CD14-positive monocyte (primary cell): ENCODE data around the gene RMND5A. TPM values are rescaled to one million over a fixed set of nuclear protein-coding genes. Genes with fewer than 3 reads are reported as not detected.
A peak's percentile ranks its signal among the peaks of the same experiment; 100 is the strongest.

Experiments used
- DNase-seq, 3 donors: peaks; one replicate each; pipeline ENCODE4 v3.0.0-alpha.2; 2011 to 2022
- H2AFZ ChIP-seq: 2 replicates; pipeline ENCODE4 v1.6.0; 2012; ENCODE audit warnings: mild to moderate bottlenecking, low read depth, low read length, inconsistent platforms; ENCODE audit not compliant: insufficient read depth, poor library complexity, severe bottlenecking
- H3K27ac ChIP-seq, 2 donors: 1 replicate in 1 of 2; 2 replicates in 1 of 2; pipeline ENCODE4 v1.5.1; 2012 to 2013; ENCODE audit warnings: low read length in 2 of 2, control low read depth in 1 of 2, inconsistent platforms in 1 of 2, low read depth in 1 of 2, mild to moderate bottlenecking in 1 of 2
- H3K27me3 ChIP-seq, 2 donors: one replicate each; pipeline versions ENCODE4 v1.6.0 to v1.6.1; 2011 to 2013; ENCODE audit warnings: low read length in 2 of 2; ENCODE audit not compliant: control insufficient read depth in 2 of 2, insufficient read depth in 2 of 2
- H3K36me3 ChIP-seq, 2 donors: replicated peaks in 1 of 2; 1 replicate in 1 of 2; 2 replicates in 1 of 2; pipeline versions ENCODE4 v1.5.1 to v1.6.1; 2012 to 2013; ENCODE audit warnings: low read length in 2 of 2, control low read depth in 1 of 2, inconsistent platforms in 1 of 2, mild to moderate bottlenecking in 1 of 2; ENCODE audit not compliant: insufficient read depth in 2 of 2, control insufficient read depth in 1 of 2
- H3K4me1 ChIP-seq, 2 donors: 1 replicate in 1 of 2; 2 replicates in 1 of 2; pipeline versions ENCODE4 v1.5.1 to v1.6.1; 2012 to 2013; ENCODE audit warnings: low read length in 2 of 2, control low read depth in 1 of 2, inconsistent platforms in 1 of 2, mild to moderate bottlenecking in 1 of 2, moderate library complexity in 1 of 2; ENCODE audit not compliant: insufficient read depth in 2 of 2, control insufficient read depth in 1 of 2
- H3K4me2 ChIP-seq: replicated peaks from 2 replicates; pipeline ENCODE3; 2012; ENCODE audit warnings: low read length, moderate library complexity, mild to moderate bottlenecking; ENCODE audit not compliant: poor library complexity, severe bottlenecking; ENCODE audit errors: extremely low read depth
- H3K4me3 ChIP-seq, 3 experiments: fragments of 200-600 bp in 1 of 3; sonication (generic) in 1 of 3; replicated peaks in 1 of 3; 1 replicate in 2 of 3; 2 replicates in 1 of 3; pipeline ENCODE4 v1.5.1; 2011 to 2013; ENCODE audit warnings: low read length in 3 of 3, mild to moderate bottlenecking in 3 of 3, control low read depth in 2 of 3, low read depth in 2 of 3, inconsistent platforms in 1 of 3, moderate library complexity in 1 of 3
- H3K79me2 ChIP-seq: 2 replicates; pipeline ENCODE4 v1.6.0; 2012; ENCODE audit warnings: mild to moderate bottlenecking, control low read depth, inconsistent platforms, low read length, moderate library complexity; ENCODE audit not compliant: insufficient read depth
- H3K9ac ChIP-seq: 2 replicates; pipeline ENCODE4 v1.6.0; 2017; ENCODE audit warnings: low read length, mild to moderate bottlenecking; ENCODE audit not compliant: insufficient read depth, poor library complexity, severe bottlenecking
- H3K9me3 ChIP-seq, 2 donors: replicated peaks in 1 of 2; 1 replicate in 1 of 2; 2 replicates in 1 of 2; pipeline versions ENCODE4 v1.5.1 to v1.6.1; 2012 to 2013; ENCODE audit warnings: low read length in 2 of 2, control low read depth in 1 of 2; ENCODE audit not compliant: control insufficient read depth in 1 of 2, insufficient read depth in 1 of 2
- H4K20me1 ChIP-seq: 2 replicates; pipeline ENCODE4 v1.6.0; 2012; ENCODE audit warnings: mild to moderate bottlenecking, low read length, control low read depth, moderate library complexity; ENCODE audit not compliant: insufficient read depth
- H3K27ac Mint-ChIP-seq, 7 donors: one replicate each; pipeline ENCODE4 v1.8.0; 2020; ENCODE audit warnings: mild to moderate bottlenecking in 7 of 7, mixed read lengths in 7 of 7, moderate library complexity in 6 of 7, inconsistent platforms in 2 of 7
- H3K27me3 Mint-ChIP-seq, 3 donors: one replicate each; pipeline ENCODE4 v1.8.0; 2021 to 2022; ENCODE audit warnings: low read depth in 3 of 3, mild to moderate bottlenecking in 3 of 3, mixed read lengths in 3 of 3, moderate library complexity in 3 of 3, inconsistent platforms in 1 of 3
- H3K36me3 Mint-ChIP-seq, 2 donors: one replicate each; pipeline ENCODE4 v1.8.0; 2020; ENCODE audit warnings: mixed read lengths in 2 of 2, inconsistent platforms in 1 of 2, mild to moderate bottlenecking in 1 of 2
- H3K4me1 Mint-ChIP-seq: one replicate; pipeline ENCODE4 v1.8.0; 2020; ENCODE audit warnings: mild to moderate bottlenecking, mixed read lengths
- H3K4me3 Mint-ChIP-seq, 2 donors: one replicate each; pipeline ENCODE4 v1.8.0; 2020; ENCODE audit warnings: mild to moderate bottlenecking in 2 of 2, mixed read lengths in 2 of 2, moderate library complexity in 1 of 2
- H3K9me3 Mint-ChIP-seq, 7 donors: one replicate each; pipeline ENCODE4 v1.8.0; 2020 to 2022; ENCODE audit warnings: mixed read lengths in 7 of 7, mild to moderate bottlenecking in 6 of 7, moderate library complexity in 6 of 7, inconsistent platforms in 2 of 7
- WGBS: methylation state at CpG from one replicate; pipeline ENCODE4 v1.1.5; 2013; ENCODE audit warnings: missing lambda C conversion rate; ENCODE audit not compliant: insufficient coverage; 5-methylcytosine and 5-hydroxymethylcytosine counted together
- intact Hi-C, 2 donors: fragments of 100-400 bp; cut with micrococcal nuclease; formaldehyde crosslinking; loops; one replicate each; pipeline versions ENCODE4 v1.15.0 to v1.15.1; 2023
- polyA plus RNA-seq, 3 donors: library from polyadenylated mRNA; depleted of rRNA in 1 of 3; unstranded in 2 of 3; stranded (reverse) in 1 of 3; fragments of 300-500 nt in 2 of 3; fragments of >200 nt in 1 of 3; fragmentation: Illumina TruSeq in 2 of 3; gene quantifications; 1 replicate in 2 of 3; 2 replicates in 1 of 3; pipeline ENCODE4 v1.2.3, GENCODE V29; 2012 to 2021
- TF ChIP-seq, protein P1 (sequence below): fragments of 200-600 bp; IDR thresholded peaks from one replicate; pipeline ENCODE4 v1.8.0; 2022; ENCODE audit warnings: antibody characterized with exemption, mild to moderate bottlenecking

RMND5A gene
- polyA plus RNA-seq, 3 donors = 18.5 to 20.3 (median 18.9) TPM

DNA sequence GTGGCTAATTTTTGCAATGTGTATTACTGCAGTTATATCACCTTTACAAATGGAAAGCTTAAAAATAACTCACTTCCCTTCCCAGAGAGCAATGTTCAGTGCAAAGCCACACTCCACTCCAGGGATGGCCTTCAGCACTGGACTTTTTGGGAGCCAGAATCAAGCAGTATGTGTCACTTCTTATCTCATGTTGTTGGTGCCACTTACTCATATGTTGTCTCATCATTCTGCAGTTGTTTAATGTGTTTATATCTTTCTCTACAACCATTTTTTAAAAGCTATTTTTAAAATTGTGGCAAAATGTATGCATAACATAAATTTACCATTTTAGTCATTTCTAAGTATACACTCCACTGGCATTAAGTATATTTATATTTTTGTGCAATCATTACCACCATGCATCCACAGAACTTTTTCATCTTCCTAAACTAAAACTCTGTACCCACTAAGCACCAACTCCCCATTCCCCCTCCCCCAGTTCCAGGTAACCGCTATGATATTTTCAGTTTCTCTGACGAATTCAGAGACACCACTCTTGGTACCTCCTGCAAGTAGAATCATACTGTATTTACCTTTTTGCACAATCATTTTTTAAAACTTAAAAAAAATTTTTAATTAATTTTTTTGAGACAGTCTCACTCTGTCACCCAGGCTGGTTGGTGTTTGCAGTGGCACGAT lies 102.7 kb downstream of the RMND5A start:
- TF ChIP-seq, protein P1, sequence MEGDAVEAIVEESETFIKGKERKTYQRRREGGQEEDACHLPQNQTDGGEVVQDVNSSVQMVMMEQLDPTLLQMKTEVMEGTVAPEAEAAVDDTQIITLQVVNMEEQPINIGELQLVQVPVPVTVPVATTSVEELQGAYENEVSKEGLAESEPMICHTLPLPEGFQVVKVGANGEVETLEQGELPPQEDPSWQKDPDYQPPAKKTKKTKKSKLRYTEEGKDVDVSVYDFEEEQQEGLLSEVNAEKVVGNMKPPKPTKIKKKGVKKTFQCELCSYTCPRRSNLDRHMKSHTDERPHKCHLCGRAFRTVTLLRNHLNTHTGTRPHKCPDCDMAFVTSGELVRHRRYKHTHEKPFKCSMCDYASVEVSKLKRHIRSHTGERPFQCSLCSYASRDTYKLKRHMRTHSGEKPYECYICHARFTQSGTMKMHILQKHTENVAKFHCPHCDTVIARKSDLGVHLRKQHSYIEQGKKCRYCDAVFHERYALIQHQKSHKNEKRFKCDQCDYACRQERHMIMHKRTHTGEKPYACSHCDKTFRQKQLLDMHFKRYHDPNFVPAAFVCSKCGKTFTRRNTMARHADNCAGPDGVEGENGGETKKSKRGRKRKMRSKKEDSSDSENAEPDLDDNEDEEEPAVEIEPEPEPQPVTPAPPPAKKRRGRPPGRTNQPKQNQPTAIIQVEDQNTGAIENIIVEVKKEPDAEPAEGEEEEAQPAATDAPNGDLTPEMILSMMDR = no peak
- Mint-ChIP-seq H3K36me3 (no peaks in the 10 kb centered on the region), H3K4me3 (no peak overlapping the region), H3K9me3 (peaks cover 3 to 19% (median 12%) of the 10 kb centered on the region in 7 donors), H3K27ac (peak overlapping the region in 1 of 7 donors; percentile 19), H3K27me3 (peaks cover 2 to 5% (median 2%) of the 10 kb centered on the region in 3 donors), H3K4me1 (no peaks in the 10 kb centered on the region)
- H2AFZ ChIP-seq = no peak overlapping the region
- no peaks in the 10 kb centered on the region for H3K36me3 ChIP-seq
- intact Hi-C loops = no loop called here
- peaks cover 5 to 13% of the 10 kb centered on the region in 2 donors for H3K9me3 ChIP-seq
- H3K4me3 ChIP-seq = no peak overlapping the region
- H4K20me1 ChIP-seq = no peaks in the 10 kb centered on the region
- H3K9ac ChIP-seq = no peak overlapping the region
- no peaks in the 10 kb centered on the region for H3K27me3 ChIP-seq
- no peaks in the 10 kb centered on the region for H3K4me1 ChIP-seq
- no peak overlapping the region for H3K27ac ChIP-seq
- no peaks in the 10 kb centered on the region for H3K79me2 ChIP-seq
- no peak overlapping the region for H3K4me2 ChIP-seq
- 50% methylated on average over 2 of the region's 3 CpGs for WGBS
- no peak for DNase-seq

DNA sequence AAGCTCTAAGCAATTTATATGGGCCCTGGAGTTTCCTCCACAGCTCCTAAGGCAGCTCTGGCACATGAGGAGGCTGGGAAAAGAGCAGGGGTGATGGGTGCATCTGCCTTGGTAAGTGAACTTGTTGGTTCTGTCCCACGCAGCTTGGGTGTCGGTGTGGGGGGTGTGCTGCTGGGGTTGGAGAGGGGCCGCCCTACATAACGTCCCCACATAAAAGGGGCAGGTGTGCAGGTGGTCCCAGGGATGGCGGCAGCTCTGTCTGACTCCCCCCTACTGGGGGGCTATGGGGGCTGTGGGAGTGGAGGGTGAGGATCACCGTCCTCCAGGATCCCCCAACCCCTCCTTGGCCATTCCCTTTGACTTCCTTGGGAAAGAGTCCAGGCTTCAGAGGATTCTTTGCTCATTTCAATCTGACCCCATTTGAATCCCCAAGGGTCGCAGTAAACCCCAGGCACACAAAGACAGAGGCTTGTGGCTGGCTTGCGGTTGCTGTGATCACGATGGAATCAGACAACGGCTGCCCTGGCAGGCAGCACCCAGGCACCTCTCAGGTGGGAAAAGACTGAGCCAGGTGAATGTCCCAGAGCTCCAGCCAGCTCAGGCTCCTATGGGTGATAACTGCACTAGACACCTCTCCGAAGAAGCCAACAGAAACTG lies 105.1 kb downstream of the RMND5A start:
- peak overlapping the region in 1 of 2 donors; percentile 52 for H3K4me3 Mint-ChIP-seq
- intact Hi-C loops = no loop called here
- Histone ChIP-seq H3K4me3 (no peak overlapping the region), H3K9ac (no peak overlapping the region), H3K4me1 (no peaks in the 10 kb centered on the region), H3K4me2 (no peak overlapping the region), H3K36me3 (no peaks in the 10 kb centered on the region), H2AFZ (no peak overlapping the region), H4K20me1 (no peaks in the 10 kb centered on the region), H3K9me3 (peaks cover 5 to 13% of the 10 kb centered on the region in 2 donors), H3K27me3 (no peaks in the 10 kb centered on the region), H3K79me2 (no peaks in the 10 kb centered on the region), H3K27ac (no peak overlapping the region)
- H3K9me3 Mint-ChIP-seq = peaks cover 3 to 19% (median 12%) of the 10 kb centered on the region in 7 donors
- H3K4me1 Mint-ChIP-seq = no peaks in the 10 kb centered on the region
- 99% methylated on average over 9 of the region's 11 CpGs for WGBS
- DNase-seq = no peak
- peaks cover 2 to 5% (median 2%) of the 10 kb centered on the region in 3 donors for H3K27me3 Mint-ChIP-seq
- no peaks in the 10 kb centered on the region for H3K36me3 Mint-ChIP-seq
- H3K27ac Mint-ChIP-seq = no peak overlapping the region
- TF ChIP-seq, protein P1 = no peak
